ENCODE data around the gene NF1.

DNA sequence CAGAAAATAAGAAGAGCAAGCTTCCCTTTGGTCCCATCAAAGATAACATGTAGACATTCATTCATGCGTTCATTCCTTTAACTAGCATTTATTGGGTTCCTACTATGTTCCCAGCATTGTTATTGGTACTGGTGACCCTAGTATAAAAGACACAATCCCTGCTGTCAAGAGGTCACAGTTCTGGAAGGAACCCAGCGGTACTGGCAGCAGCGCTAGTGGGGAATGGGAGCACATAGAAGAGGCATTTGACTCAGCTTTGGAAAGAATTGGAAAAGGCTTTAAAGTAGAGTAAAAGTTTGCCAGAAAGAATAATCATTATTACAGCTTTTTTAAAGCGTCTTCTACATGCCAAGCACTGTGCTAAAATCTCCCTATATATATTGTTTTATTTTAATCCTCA is 41.7 kb upstream of the NF1 start:
- TF ChIP-seq CTCF (IDR thresholded peaks at IDR 0.05 in 4 of 5, conservative IDR thresholded peaks at IDR 0.05 in 1 of 5): no peak
- TF ChIP-seq POLR2A (IDR thresholded peaks at IDR 0.05): no peak
